NCI-H128 (cell line): ENCODE data around the gene DHX58.

ENCODE experiments used
- DNase-seq: peaks from one replicate; lab custom pipeline; 2025; ENCODE audit not compliant: unreplicated experiment; lab: John Stamatoyannopoulos, UW

DHX58 gene

DNA sequence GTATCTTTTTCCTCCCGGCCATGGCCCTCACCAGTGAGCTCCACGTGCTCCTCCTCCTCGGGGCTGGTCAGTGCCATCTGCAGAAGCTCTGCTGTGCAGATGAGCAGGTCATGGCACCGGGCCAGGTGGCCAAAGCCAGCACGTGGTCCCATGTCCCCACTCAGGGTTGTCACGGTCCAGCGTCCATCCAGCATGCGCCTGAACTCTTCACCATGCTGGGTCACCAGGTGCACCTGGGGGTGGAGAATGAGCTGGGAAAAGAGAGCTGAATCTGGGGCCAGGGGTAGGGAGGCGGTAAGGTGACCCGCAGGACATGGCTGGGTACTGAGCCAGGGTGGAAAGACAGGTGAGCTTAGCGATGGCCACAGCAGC is 1.3 kb downstream of the DHX58 start:
- no peak for DNase-seq

DNA sequence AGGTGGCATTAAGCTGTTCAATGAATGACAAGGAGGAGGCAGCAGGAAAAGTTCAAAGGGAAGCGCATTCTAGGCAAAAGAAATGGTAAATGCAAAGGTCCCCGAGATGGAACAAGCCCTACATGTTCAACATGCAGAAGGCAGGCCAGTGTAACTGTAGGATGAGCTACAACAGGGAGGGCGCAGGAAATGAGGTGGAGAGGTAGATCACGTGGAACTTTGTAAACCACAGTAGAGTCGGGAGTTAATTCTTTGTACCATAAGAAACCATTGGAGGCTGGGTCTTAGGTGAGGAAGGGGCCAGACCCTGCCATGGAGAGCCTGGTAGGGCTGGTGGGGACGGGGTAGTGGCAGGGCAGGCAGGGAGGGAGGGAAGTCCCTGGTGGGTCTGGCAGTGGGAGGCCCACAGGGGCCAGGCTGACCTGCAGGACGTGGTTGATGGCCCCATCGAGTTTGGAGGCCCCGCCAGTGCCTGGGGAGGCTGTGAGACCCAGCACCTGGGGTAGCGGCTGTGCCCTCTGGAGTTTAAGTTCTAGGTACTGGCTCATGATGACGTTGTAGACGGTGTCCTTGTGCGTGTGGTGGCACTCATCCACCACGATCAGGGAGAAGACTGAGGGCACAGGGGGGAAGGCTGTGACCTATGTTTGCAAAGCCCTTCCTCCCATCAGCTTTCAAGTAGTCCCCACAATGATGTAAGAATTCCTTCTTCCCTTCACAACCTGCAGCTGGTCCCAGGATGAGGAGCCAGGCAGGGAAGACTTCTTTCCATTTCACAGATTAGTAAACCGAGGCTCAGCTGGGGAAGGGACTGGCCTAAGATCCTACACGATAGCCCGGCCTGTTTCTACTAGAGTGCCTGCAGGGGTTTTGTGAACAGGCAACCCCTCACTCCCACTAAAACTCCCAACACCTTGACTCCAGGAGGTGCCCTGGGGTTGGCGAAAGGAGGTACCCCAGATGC is 1.9 kb downstream of the DHX58 start:
- DNase-seq: no peak

DNA sequence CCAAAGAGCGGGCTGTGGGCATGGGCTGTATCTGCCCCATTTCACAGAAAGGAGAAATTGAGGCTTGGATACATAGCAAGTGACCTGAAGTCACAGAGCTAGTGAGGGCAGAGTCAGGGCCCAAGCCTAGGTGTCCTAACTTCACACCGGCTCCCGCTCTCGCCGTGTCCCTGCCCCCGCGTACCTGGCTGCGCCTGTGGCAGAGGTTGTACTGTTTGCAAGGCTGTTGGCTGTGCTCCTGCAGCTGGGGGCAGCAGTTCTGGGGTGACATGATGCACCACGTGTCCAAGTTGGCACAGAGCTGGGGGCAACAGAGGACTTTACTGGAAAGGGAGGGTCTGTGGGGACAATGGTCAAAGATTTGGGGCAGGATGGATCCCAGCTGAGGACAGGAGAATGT is 3.4 kb downstream of the DHX58 start:
- DNase-seq: no peak

DNA sequence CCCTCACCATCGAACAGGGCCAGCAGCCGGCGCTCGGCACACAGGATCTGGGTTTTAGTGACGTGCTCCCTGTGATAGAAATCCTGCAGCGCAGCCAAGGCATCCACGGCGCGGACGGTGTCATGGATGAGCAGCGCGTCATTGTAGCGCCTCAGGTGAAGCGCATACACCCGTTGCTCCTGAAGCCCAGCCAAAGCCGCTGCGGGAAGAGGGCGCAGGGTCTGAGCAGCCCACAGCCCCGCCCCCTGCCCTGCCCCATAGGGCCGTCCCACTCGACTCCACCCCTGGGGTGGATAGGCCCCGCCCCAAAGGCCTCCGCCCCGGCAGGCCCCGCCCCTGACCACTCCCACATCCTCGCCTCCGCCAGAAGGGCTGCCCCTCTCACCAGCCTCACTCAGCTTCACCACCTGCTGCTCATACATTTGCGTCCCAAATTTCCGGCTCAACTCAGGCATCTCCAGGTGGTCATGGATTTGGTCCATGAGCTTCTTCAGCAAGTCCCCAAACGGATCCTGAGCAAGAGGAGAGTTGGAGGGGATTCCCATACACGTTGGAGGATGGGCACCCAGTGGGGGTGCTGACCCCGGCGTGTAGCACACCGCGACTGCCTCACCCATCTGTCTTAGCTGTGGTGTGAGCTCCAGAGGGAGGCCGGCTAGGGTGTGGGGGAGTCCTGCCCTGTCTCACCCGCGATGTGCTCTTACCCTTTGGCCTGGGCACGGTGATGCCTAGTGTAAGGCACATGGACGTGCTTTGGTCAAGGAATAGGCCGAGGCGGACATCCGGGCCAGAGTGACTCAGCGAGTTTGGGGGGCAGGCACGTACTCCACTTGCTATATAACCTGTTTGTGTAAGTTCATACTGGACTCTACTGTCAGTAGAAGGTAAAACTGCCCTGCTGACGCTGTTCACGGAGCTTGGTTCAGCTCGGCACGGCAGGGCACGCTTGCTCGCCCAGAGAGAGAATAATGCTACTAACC is 4.6 kb downstream of the DHX58 start:
- DNase-seq: no peak

DNA sequence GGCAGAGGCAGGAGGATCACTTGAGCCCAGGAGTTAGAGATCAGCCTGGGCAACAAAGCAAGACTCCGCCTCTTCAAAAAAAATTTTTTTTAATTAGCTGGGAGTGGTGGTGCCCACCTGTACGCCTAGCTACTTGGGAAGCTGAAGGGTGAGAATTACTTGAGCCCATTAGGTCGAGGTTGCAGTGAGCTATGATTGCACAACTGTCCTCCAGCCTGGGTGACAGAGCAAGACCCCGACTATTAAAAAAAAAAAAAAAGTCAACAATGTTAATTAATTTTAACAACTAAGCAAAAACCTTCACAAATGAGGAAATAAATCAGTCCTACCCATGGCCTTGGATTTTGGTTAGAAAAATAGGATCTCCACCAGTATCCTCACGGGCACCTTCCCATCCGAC is 5.4 kb downstream of the DHX58 start:
- no peak for DNase-seq

DNA sequence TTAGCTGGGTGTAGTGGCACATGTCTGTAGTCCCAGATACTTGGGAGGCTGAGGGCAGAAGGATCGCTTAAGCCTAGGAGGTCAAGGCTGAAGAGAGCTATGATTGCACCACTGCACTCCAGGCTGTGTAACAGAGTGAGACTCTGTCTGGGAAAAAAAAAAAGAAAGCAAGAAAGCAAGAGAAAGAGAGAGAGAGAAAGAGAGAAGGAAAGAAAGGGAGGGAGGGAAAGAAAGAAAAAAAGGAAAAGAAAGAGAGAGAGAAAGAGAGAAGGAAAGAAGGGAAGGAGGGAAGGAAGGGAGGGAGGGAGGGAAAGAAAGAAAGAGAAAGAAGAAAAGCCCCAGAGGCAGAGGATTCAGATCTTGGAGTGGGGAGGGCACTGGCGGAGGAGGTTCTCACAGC is 6.5 kb downstream of the DHX58 start:
- no peak for DNase-seq

DNA sequence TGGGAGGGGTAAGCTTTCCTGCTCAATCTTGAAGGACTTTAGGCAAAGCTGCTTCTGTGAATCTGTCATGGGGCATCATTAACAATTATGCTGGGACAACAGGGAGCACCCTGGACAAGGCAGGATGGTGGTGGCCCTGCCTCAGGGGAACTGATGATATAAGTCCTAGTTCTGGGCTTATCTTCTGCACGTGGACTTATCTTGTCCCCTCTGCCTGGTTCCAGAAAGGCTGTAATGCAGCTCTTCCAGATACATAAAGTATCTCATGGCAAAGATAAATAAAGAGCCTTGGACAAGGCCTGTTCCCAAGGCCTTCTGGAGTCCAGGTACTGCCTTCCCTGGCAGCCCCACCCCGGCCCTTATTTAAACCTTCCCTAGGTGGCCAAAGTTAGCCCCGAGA is 8.2 kb downstream of the DHX58 start:
- no peak for DNase-seq

DNA sequence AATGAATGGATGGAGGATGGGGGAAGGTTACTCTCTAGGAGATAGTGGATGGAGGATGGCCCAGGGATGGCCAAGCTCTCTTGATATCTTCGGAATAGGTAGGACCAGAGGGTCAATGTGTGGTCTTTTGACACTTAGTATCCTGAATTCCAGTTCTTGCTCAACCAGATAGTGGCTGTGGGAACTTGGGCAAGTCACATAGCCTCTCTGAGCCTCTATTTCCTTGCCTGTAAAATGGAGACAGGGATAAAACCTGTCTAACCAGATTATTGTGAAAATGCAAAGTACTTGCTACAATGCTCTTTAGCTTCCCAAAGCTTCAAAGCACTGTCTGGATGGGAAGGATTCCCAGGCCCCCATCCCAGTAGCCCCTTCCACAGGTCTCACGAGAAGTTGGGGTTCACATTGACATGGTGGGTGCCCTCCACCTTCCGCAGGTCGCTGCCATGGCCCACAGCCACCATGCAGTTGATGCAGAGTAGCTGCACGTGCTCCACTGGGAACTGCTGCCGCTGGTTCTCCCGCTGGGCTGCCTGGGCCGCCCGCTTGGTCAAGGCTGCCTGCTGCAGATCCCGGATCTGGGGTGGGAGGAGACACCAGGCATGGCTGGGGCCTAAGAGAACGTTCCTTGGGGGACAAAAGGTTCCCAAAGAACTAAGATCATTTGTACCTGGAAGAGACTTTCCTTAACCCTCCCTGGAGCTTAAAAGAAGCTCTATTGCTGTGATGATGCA is 9.1 kb downstream of the DHX58 start:
- no peak for DNase-seq

DNA sequence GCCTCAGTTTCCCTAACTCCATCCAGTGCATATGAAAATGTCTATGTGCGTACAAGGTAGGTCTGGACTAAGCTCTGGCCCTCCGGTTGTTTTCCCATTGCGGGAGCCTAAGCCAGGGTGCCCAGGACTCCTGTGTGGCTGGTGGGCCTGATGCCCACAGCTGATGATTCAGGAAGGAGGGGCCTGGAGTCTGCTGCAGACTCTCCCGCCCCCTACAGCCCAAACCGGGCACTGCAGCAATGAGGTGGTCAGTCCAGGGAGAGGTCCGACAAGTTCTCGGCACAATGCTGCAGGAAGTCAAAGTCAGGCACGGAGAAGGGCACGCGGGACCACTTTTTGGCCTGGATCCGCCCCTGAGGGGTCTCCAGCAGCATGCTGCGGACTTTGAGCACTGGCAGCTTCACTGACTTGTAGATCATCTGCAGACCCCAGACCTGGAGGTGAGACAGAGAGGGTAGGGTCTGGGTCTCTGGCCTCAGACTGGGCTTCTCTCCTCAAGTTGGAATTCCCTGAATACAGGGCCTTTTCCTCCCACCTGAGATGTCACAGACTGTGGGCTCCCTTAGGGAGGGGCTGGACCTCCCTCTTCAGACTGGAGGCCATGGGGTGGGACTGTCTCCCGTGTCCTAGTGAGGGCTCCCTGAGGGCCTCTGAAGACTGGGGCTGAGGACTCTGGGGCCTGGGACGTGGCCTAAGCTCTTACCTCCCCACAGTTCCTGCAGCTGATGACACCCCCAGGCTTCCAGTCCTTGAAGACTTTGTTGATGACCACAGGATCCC is 10.8 kb downstream of the DHX58 start:
- no peak for DNase-seq

DNA sequence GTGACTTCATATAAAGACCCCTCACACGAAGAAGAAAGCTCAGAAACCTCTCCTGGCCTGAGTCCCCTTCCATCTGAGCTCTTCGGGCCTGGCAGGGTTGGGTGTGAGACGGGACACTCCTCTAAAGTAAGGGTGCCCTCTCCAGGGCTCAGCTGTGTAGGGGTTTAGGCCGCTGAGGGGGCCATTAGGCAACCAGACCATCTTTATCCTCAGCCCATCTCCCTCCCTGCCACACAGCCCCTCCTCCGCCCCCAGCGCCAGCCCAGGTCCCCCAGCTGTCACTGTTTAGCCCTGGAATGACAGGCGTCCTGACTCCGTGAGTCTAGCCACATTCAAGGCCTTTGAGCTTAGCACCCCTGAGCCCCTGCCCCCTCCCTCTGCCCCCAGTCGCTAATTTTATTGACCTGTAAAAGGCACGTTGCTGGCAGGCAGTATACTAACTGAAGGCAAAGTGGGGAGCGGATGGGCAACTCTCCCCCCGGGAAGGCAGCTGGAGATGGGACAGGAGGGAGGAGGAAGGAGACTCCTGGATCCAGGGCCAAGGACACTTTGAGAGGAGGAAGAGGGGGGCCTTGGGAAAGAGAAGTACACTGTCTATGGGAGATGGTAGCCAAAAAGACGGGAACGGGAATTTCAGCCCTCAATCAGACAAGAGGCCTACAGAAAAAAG is 13.6 kb downstream of the DHX58 start:
- DNase-seq: no peak

DNA sequence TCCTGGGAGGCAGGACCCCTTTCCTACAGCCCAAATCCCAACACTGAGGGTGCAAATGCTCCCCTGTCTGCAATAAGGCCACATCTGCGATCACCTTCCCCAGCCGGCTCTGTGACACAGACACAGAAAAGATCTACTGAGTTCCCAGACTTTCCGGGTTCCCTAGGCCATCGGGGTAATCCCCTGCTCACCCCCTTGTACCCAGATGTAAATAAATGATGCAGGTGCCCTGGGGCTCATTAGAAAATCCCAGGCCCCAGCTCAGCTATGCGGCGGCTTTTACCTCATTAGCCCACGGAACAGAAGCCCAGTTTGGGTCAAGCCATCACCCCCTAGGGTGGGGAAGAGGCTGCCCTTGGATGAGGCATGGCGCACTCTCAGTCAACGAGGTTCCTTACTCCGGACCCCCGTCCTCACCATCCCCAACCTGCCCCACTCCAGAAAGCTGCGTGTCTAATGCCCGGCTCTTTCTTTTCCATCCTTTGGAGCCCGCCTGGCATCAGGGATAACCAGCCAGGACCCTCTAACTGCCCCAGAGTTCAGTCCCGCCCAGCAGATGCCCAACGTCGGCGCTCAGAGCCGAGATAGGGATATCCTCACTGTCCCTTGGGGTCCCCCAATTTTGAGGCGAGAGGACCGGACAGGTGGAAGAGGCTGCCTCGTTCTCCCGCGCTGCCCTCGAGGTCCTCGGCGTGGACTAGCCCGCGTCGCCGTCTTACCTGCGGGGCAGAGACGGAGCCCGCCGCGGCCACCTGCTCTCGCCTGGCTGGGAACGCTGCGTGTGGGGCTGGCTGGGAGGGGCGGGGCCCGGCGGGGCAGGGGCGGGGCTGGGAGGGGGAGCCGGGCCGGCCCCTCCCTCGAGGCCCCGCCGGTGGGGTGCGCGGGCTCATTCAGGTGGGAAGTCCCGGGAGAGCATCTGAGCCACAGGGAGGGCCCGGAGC is 14.6 kb downstream of the DHX58 start, which contains the start of gene ZNF385C:
ZNF385C (minus strand) TSS at position 783 of the 941 bp plus-strand sequence. CDS start 35,417 bp downstream, outside the sequence.
- no peak for DNase-seq

DNA sequence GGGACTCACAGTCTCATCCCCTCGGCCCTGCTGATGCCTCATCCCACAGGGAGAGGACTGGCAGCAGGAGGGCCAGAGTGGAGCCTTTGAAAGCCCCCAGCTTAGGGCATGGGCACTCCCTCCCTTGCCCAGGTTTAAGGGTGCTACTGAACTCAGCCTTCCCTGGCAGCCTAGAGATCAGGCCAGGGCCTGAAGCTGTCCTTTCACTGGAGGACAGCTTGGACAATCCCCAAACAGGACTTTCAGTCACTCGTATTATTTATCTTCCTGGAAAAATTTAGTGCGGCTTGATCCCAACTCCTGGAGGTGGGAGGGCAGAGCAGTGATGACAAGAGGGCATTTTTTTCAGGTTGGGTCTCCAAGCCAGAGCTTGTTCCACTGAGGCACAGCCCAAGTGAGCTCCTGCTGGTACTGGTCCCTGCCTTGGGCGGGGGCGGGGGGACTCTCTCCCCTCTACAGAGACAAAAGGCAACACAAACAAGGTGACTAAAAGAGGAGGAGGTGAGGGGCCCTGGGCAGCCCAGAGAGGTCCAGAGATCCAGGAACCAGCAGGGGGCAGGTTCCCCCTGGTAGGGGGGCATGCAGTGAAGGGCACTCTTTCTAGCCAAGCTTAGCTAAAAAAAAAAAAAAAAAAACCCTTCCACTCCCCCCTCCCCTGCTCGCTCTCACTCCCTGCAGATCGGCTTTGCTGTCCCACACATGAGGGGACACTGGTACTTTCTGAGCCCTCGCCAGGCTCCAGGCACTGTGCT is 16.0 kb downstream of the DHX58 start:
- DNase-seq: no peak

DNA sequence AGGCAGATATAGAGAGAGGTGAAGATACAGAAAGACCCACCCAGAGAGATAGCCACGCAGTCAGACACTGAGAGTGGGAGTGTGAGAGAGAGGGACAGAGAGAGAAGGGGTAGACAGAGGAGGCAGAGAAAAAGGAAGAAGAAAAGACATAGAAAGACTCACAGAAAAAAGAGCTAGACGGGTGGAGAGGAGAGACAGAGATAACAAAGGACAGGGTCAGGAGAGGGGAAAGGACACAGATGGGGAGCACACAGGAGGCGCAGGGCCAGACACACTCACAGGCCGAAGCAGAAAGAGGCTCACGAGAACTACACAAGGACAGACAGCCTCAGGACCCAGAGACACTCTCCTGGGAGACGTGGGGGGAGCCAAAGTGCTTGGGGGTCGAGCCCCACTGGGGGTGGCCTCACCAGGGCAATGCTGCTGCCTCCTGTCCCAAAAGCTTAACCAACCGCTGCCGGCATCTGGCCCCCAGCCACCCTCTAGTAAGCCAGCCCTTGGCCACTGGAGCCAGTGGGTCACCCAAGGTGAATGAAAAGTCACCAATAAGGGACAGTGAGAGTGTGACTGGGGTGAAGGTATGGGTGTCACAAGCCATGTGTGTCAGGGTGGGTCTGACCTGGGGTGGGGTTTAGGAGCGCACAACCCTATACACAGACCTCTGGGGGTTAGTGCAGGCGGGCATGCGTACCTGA is 18.0 kb downstream of the DHX58 start:
- DNase-seq: no peak

DNA sequence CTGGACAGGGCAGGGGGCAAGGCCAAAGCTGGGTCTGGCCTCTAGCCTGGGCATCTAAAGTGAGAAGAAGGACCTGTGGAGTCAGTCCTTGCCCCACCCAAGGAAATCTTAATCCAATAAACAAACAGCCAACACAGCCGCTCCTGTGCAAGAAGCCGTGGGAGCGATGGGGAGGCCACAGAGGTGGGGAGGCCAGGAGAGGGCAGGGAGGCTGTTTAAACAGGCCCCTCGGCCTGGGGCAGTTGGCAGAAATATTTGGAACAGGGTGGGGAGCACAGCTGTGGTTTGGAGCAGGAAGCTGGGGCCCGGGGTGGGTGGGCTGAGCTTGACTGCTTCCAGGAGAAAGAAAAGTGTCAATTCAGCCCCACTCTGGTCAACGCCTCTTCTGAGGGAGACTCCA is 19.6 kb downstream of the DHX58 start:
- DNase-seq: no peak

DNA sequence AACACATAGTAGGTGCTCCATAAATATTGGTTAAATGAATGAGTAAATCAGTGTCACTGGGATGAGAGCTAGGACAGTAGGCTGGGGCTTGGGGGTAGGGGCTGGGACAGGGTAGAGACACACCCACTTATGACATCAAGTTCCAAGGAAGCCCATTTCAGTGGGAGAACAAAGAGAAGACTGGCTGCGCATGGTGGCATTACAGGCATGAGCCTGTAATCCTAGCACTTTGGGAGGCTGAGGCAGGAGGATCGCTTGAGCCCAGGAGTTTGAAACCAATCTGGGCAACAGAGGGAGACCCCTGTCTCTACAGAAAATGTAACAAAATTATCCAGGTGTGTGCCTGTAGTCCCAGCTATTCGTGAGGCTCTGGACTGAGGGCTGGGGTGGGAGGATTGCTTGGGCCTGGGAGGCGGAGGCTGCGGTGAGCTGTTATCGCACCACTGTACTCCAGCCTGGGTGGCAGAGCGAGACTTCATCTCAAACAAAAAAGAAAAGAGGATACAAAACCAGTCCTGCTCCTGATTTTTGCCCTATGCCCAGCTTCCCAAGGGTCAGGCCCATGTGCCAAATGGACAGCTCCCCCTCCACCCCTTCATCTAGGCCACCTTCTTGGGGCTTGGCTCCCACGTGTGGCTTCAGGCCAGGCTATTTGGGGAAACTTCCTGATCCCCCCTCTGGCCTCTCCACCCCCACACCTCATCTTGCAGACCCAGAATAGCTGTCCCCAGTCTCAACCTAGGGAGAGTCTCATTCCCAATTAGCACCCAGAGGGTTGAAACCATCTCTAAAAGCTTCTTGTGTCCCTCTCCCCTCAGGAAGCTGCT is 21.3 kb downstream of the DHX58 start:
- DNase-seq: no peak

DNA sequence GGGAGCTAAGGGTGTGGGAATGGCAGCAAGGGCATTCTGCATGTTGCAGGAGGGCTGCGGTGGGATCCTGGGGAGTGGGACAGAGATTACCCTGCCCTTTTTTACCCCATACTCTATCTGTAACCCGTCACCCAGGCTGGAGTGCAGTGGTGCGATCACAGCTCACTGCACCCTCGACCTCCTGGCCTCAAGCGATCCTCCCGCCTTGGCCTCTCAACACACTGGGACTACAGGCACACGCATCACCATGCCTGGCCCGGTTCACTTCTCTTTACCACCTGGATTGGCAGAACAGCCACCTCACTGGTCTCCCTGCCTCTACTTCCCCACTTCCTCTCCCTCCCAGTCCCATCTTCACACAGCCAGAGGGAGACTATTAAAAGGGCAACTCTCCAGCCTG is 23.8 kb downstream of the DHX58 start:
- no peak for DNase-seq
